ENCODE measurements around the gene BMP2. TPM values are rescaled to one million over a fixed set of nuclear protein-coding genes. Genes with fewer than 3 reads are reported as not detected.

Gene BMP2
- total and polyA plus RNA-seq, 12 donors: 0.80 to 5.6 (median 2.1) TPM

DNA sequence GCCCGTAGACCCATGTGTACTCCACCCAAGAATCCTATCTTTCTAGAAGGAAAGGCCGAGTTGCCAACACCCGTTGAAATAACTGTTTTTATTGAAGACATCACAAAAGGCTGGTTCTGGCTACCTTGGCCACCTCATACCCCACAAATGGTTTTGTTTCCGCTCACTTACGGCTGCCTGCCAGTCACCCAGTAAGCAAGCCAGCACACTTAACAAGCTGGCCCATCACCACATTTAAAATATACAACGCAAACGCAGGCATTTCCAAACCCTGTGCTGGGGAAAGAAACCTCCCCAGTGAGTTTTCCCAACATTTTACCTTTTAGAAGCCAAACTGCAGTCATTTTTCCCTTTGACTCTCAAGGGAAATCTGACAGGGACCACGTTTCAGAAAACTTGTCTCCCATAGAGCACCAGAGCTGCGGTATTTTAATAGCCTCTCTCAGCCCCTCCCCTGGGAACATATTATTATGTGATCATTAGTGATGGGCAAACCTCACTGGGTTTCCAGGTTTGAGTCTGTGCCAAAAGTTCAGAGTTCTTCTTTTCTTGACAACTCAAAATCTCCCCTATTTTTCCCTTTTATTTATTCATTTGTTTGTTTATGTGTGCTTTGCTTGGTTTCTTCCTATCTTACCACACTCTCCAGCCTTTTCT, 36.7 kb upstream of the BMP2 start:
- no peak for DNase-seq
- no peak overlapping the region for H3K4me3 ChIP-seq
- WGBS, 4 donors: 75 to 91% (median 81%) methylated on average over 9 of the region's 9 CpGs
- intact Hi-C loops (cut with DNase I): no loop called here
- H3K27ac ChIP-seq: peak overlapping the region in 1 of 5 donors; percentile 64
- TF ChIP-seq POLR2A (IDR thresholded peaks at IDR 0.05): no peak
- TF ChIP-seq, protein P1, sequence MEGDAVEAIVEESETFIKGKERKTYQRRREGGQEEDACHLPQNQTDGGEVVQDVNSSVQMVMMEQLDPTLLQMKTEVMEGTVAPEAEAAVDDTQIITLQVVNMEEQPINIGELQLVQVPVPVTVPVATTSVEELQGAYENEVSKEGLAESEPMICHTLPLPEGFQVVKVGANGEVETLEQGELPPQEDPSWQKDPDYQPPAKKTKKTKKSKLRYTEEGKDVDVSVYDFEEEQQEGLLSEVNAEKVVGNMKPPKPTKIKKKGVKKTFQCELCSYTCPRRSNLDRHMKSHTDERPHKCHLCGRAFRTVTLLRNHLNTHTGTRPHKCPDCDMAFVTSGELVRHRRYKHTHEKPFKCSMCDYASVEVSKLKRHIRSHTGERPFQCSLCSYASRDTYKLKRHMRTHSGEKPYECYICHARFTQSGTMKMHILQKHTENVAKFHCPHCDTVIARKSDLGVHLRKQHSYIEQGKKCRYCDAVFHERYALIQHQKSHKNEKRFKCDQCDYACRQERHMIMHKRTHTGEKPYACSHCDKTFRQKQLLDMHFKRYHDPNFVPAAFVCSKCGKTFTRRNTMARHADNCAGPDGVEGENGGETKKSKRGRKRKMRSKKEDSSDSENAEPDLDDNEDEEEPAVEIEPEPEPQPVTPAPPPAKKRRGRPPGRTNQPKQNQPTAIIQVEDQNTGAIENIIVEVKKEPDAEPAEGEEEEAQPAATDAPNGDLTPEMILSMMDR (IDR thresholded peaks at IDR 0.05): no peak
- no peaks in the 10 kb centered on the region for H3K36me3 ChIP-seq (replicated peaks in 1 of 2)
- peaks cover 0 to 4% of the 10 kb centered on the region in 2 donors for H3K4me1 ChIP-seq (replicated peaks in 1 of 2)
- no peaks in the 10 kb centered on the region for H3K27me3 ChIP-seq
- H3K9me3 ChIP-seq (replicated peaks in 1 of 3): no peaks in the 10 kb centered on the region

- peak; percentile 22 to 87 (median 59) for DNase-seq
- no peak for TF ChIP-seq POLR2A (IDR thresholded peaks at IDR 0.05)
- TF ChIP-seq, protein P1 (IDR thresholded peaks at IDR 0.05): no peak
- intact Hi-C loops (cut with DNase I): no loop called here
- Histone ChIP-seq H3K9me3 (replicated peaks in 1 of 3) (no peaks in the 10 kb centered on the region), H3K27ac (peak overlapping the region in 2 of 5 donors; percentile 17 to 64), H3K27me3 (no peaks in the 10 kb centered on the region), H3K4me3 (no peak overlapping the region), H3K4me1 (replicated peaks in 1 of 2) (peaks cover 0 to 4% of the 10 kb centered on the region in 2 donors), H3K36me3 (replicated peaks in 1 of 2) (no peaks in the 10 kb centered on the region)
- 28 to 38% (median 29%) methylated on average over 3 of the region's 3 CpGs for WGBS, 4 donors
Measured at GRCh38 chr20:6732001-6732447, 35.5 kb upstream of the BMP2 start.

- WGBS, 4 donors: 82 to 90% (median 88%) methylated on average over 6 of the region's 6 CpGs
- no peak for TF ChIP-seq POLR2A (IDR thresholded peaks at IDR 0.05)
- TF ChIP-seq, protein P1 (IDR thresholded peaks at IDR 0.05): no peak
- no peaks in the 10 kb centered on the region for H3K27me3 ChIP-seq
- H3K4me3 ChIP-seq: no peak overlapping the region
- H3K36me3 ChIP-seq (replicated peaks in 1 of 2): no peaks in the 10 kb centered on the region
- no peaks in the 10 kb centered on the region for H3K9me3 ChIP-seq (replicated peaks in 1 of 3)
- no peak for DNase-seq
- peak overlapping the region in 1 of 5 donors; percentile 17 for H3K27ac ChIP-seq
- intact Hi-C loops (cut with DNase I): no loop called here
- H3K4me1 ChIP-seq (replicated peaks in 1 of 2): peaks cover 0 to 4% of the 10 kb centered on the region in 2 donors
Measured at GRCh38 chr20:6732851-6733250, 34.6 kb upstream of the BMP2 start.

DNA sequence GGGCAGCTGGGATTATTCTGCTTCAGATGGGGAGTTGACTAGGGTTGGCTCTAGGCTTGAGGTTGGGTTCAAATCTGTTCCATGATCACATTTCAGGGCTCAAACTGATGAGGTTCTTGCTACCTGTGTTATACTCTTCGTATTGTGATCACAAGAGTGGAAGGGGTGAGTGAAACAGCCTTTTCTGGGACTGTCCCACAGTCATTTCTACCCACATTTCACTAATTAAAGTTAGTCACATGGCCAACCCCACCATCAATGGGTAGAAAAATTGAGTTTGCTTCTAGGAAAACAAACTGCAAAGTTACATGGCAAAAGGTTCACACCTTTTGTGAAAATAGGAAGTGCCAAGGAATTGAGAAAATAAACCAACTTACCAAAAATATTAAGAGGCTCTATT, 33.5 kb upstream of the BMP2 start:
- TF ChIP-seq, protein P1 (IDR thresholded peaks at IDR 0.05): no peak
- TF ChIP-seq POLR2A (IDR thresholded peaks at IDR 0.05): no peak
- DNase-seq: no peak
- no peak overlapping the region for H3K27ac ChIP-seq
- H3K27me3 ChIP-seq: no peaks in the 10 kb centered on the region
- H3K36me3 ChIP-seq (replicated peaks in 1 of 2): no peaks in the 10 kb centered on the region
- H3K4me3 ChIP-seq: no peak overlapping the region
- no peaks in the 10 kb centered on the region for H3K9me3 ChIP-seq (replicated peaks in 1 of 3)
- 82 to 94% (median 87%) methylated on average over 1 of the region's 1 CpG for WGBS, 4 donors
- peaks cover 0 to 4% of the 10 kb centered on the region in 2 donors for H3K4me1 ChIP-seq (replicated peaks in 1 of 2)
- intact Hi-C loops (cut with DNase I): no loop called here

Data from adrenal gland (tissue), 12 donors.